Effector memory CD8-positive, alpha-beta T cell (primary cell): Measurements from ENCODE around the gene FBLN5.

Experiments used
- ATAC-seq: fragments of 150-1000 bp; cut with Tn5 transposase; replicated peaks from 2 replicates; pipeline ENCODE4 v1.10.0; 2021; ENCODE audit warnings: mild to moderate bottlenecking, moderate library complexity
- DNase-seq, 3 experiments: peaks; one replicate each; pipeline ENCODE4 v3.0.0; 2021
- H3K27ac Mint-ChIP-seq, 2 donors: one replicate each; pipeline ENCODE4 v1.8.0; 2022; ENCODE audit warnings: mild to moderate bottlenecking in 2 of 2, mixed read lengths in 2 of 2, moderate library complexity in 2 of 2
- H3K27me3 Mint-ChIP-seq, 2 donors: one replicate each; pipeline ENCODE4 v1.8.0; 2022; ENCODE audit warnings: mixed read lengths in 2 of 2
- H3K36me3 Mint-ChIP-seq: one replicate; pipeline ENCODE4 v1.8.0; 2022; ENCODE audit warnings: mild to moderate bottlenecking, moderate library complexity, mixed read lengths; ENCODE audit not compliant: insufficient read depth
- H3K4me1 Mint-ChIP-seq, 2 donors: one replicate each; pipeline ENCODE4 v1.8.0; 2022; ENCODE audit warnings: low read depth in 2 of 2, mixed read lengths in 2 of 2
- H3K4me3 Mint-ChIP-seq, 2 donors: one replicate each; pipeline ENCODE4 v1.8.0; 2022; ENCODE audit warnings: mild to moderate bottlenecking in 2 of 2, mixed read lengths in 2 of 2, moderate library complexity in 2 of 2
- H3K9me3 Mint-ChIP-seq, 2 donors: one replicate each; pipeline ENCODE4 v1.8.0; 2022; ENCODE audit warnings: mixed read lengths in 2 of 2

FBLN5 gene

DNA sequence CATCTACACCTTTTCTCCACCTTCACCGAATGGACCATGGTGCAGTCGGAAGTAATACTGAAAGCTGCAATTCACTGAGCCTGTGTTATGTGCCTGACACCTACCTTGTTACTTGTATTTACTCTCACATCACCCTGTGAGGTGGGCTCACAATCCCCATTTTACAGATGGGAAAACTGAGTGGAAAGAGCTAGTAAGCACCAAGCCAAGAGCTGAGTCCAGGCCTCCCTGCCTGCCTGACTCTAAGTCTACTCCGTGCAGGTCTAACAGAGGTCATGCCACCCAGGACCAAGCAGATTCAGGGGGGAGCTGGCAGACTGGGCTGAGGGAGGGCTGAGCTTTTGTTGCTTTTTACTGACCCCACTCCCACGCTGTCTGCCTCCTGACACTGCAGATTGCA lies 51.1 kb downstream of the FBLN5 start:
- DNase-seq (no peak), ATAC-seq (no peak)
- Mint-ChIP-seq H3K4me3 (no peak overlapping the region), H3K4me1 (peaks cover 28 to 31% of the 10 kb centered on the region in 2 donors), H3K27me3 (no peaks in the 10 kb centered on the region), H3K9me3 (no peaks in the 10 kb centered on the region), H3K27ac (no peak overlapping the region), H3K36me3 (no peaks in the 10 kb centered on the region)

DNA sequence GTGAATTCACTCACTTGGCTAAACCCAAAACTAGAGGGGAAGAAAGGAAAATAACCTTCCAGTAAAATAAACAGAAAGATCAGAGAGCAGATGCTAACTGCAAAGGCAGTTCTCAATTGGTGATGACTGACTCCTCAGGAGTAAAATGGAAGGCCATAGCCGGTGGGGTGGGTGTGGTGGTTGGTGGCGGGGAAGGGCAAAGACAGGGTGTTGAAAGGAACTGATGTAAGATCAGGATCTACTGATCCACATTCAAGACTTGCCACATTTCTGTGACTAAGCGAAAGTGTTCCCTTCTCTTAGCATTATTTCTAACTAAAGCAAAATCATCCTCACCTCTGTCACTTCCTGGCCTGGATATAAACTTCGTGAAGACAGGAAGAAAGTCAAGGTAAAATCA lies 53.8 kb downstream of the FBLN5 start:
- H3K36me3 Mint-ChIP-seq, result peaks cover 3% of the 10 kb centered on the region

DNA sequence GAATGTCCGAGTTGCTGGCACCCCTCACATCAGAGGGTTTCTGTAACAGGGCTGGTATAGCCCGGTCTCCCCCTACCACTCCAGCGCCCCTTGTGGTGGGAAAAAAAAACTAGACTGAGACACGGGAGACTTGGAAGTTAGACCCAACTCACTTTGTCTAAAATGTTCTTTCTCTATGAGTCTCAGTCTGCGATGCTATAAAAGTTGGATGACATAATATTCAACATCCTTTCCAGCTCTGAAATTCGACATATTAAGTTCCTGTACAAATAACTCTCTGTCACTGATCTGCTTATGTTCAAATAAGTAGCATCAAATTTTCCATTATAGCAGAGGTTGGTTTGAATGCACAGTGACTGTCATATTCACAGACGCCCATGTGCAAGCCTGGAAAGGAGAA lies 54.5 kb downstream of the FBLN5 start:
- DNase-seq (peak; percentile 28 to 46 (median 37)), ATAC-seq (peak; percentile 31)
- Mint-ChIP-seq H3K4me3 (no peak overlapping the region), H3K27ac (peak overlapping the region; percentile 35 to 39), H3K9me3 (no peaks in the 10 kb centered on the region), H3K27me3 (no peaks in the 10 kb centered on the region), H3K4me1 (peaks cover 58 to 59% of the 10 kb centered on the region in 2 donors), H3K36me3 (peaks cover 3% of the 10 kb centered on the region)

More for the DNA sequence above, 53.8 kb downstream of the FBLN5 start:
- Mint-ChIP-seq H3K27ac (peak overlapping the region; percentile 35 to 39), H3K9me3 (no peaks in the 10 kb centered on the region), H3K27me3 (no peaks in the 10 kb centered on the region), H3K4me3 (no peak overlapping the region), H3K4me1 (peaks cover 55 to 56% of the 10 kb centered on the region in 2 donors)
- DNase-seq, result no peak
- ATAC-seq, result no peak

DNA sequence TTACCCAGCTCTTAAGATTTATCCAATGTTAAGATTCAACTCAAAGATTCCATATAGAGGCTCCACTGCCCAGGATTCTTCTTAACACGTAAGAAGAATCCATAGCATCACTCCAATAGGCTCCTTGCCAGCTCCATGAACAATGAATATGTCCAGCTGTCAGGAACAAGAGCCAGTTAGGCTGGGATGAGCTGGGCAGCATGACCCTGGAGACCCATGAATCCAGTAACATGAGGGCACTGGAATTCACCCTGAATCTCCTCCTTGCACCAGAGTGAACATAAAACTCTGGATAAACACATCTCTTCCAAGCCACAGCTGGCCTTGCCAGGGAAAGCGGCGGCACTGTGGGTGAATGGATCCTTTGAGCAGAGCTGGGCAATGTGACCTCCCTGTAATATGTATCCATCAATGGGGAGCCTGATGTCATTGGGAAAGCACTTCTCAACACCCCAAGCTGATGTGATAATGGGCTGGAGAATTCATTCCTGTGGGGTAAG lies 55.7 kb downstream of the FBLN5 start:
- peaks cover 3% of the 10 kb centered on the region for H3K36me3 Mint-ChIP-seq
- no peak for ATAC-seq
- no peaks in the 10 kb centered on the region for H3K9me3 Mint-ChIP-seq
- H3K4me3 Mint-ChIP-seq, result peak overlapping the region; percentile 8 to 18
- peaks cover 53 to 58% of the 10 kb centered on the region in 2 donors for H3K4me1 Mint-ChIP-seq
- no peaks in the 10 kb centered on the region for H3K27me3 Mint-ChIP-seq
- H3K27ac Mint-ChIP-seq, result no peak overlapping the region
- no peak for DNase-seq

DNA sequence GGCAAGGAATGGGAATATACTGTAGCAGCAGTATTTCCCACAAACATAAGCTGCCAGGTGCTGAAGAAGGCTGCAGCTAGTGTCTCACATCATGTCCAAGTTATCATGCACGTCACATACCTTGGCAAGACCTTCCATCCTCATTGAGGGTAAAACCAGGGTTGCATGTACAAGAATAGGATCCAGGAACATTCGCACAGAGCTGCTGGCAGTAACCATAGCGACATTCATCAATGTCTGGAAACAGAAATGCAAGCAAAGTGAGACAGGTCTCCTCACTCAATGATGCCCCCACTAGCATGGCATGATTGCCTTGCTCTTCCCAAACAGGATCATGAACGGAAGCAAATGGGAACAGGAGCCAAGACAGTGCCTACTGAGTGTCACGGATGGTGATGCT lies 56.4 kb downstream of the FBLN5 start:
- H3K27me3 Mint-ChIP-seq, result no peaks in the 10 kb centered on the region
- no peaks in the 10 kb centered on the region for H3K9me3 Mint-ChIP-seq
- peak overlapping the region in 1 of 2 donors; percentile 18 for H3K4me3 Mint-ChIP-seq
- ATAC-seq, result no peak
- no peak for DNase-seq
- H3K36me3 Mint-ChIP-seq, result peaks cover 3% of the 10 kb centered on the region
- H3K27ac Mint-ChIP-seq, result peak overlapping the region; percentile 87 to 90
- H3K4me1 Mint-ChIP-seq, result peaks cover 51 to 54% of the 10 kb centered on the region in 2 donors

DNA sequence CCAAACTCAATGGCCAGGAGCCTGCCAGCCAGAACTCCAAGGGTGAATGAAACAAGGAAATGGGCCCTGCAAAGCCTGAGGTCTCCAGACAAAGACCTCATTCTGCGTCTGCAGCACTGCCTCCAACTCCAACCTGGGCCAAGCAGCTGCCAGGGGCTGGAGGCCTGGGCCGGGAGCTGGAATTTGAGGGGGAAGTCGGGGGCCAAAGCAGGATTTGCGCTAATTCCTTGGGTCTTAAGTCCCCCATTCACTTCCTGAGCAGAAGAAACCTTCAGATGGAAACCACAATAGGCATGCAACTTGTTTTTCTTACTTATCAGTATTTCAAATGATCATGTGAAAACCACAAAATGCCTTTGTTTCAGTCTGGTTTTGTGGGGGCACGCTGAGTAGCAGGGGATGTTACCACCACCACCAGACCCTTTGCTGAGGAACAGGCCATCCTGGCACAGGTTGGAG lies 57.2 kb downstream of the FBLN5 start:
- Mint-ChIP-seq H3K9me3 (no peaks in the 10 kb centered on the region), H3K4me3 (peak overlapping the region; percentile 64 to 71), H3K27ac (peak overlapping the region; percentile 87 to 90), H3K36me3 (peaks cover 3% of the 10 kb centered on the region), H3K27me3 (no peaks in the 10 kb centered on the region), H3K4me1 (peaks cover 48 to 51% of the 10 kb centered on the region in 2 donors)
- ATAC-seq, result peak; percentile 68
- DNase-seq, result no peak

DNA sequence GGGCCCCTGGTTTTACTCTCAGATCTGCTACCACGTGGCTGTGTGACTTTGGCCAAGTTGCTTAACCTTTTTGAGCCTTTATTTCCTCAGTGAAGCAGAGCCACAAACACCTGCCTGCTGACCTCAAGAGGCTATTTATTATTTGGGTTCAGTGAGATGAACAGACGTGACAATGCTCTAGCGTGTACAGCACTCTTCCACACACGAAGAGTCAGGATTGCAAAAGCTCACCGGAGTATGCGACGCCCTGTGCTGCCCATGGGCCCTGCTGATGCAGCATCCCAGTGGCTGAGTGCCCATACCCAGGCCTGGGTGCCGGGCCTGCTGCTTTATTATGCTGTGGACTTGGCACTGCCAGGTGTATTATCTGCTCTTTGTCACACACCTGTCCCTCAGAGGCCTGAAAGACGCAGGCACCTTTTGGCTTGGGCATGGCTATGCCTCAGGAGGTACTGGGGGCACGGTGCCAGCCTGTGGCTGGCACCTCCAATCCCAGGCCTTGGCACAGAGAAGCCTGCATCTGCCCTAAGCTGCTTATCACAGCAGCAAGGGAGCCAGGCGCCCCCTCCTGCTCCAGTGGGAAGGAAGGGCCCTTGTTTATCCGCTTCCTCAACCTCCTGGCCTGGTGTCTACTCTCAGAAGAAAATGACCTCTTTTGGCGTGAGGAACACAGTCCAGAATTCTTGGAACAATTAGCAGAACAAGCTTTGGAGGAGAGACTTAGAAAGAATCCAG lies 57.9 kb downstream of the FBLN5 start:
- Mint-ChIP-seq H3K27me3 (no peaks in the 10 kb centered on the region), H3K9me3 (no peaks in the 10 kb centered on the region), H3K4me3 (peak overlapping the region; percentile 64 to 71), H3K4me1 (peaks cover 48 to 54% of the 10 kb centered on the region in 2 donors), H3K36me3 (peaks cover 3% of the 10 kb centered on the region), H3K27ac (peak overlapping the region; percentile 87 to 90)
- ATAC-seq, result peak; percentile 63
- DNase-seq, result peak in 1 of 3 experiments; percentile 10

DNA sequence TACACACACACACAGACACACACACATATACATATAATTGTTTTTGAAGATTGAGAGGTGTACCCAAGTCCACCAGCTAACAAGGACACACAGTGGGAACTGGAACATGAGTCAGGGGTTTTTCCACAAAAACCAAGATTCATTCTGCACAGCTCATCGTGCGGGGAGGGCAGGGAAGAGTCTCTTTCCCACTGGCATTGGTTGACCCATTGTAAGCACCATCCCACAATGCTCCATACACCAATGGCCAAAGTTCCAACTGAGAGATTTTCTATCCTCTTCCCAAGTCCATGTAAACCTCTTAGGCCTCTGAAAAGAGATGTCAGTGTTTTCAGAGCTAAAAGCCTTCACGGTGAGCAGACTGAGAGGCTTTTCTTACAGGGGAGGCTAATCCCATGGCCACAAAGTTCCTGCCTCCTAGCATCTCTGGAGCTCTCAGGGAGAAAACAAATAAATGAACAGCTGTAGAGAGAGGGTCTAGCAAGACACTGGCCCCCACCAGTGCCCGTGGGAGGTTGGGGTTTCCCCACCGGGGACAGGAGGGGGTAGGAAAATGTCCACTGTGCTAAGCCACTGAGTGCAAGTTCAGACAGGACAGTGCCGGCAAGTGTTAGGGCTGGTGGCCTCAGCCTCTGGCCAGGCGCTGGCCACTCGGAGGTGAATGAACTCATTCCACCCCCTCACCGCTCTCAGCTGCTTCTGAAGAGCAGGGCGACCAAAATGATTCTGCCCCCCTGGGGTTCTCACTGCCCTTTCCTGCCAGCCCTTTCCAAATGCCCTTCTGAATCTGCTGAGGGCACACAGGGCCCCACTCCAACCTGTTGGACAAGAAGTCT lies 58.6 kb downstream of the FBLN5 start:
- peaks cover 48 to 54% of the 10 kb centered on the region in 2 donors for H3K4me1 Mint-ChIP-seq
- no peak overlapping the region for H3K4me3 Mint-ChIP-seq
- no peak for ATAC-seq

DNA sequence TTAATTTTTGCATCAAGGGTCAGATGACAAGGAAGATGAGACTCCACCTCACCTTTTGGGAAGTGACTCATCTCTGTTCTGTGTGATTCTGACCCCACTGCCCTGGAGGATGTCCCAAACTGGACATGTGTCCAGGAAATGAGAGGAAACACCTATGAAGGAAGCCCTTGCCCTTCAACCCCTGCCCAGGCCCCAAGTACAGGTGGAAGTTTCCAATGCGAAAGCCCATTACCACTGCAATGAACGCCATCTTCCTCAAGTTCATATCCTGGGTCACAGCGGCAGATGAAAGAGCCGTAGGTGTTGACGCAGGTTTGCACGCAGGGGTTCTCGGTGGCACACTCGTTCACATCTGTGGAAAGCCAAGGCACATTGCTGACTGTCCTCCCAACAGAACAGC lies 60.5 kb downstream of the FBLN5 start:
- ATAC-seq, result no peak
- no peak for DNase-seq
- Mint-ChIP-seq H3K9me3 (no peaks in the 10 kb centered on the region), H3K27ac (no peak overlapping the region), H3K4me3 (no peak overlapping the region), H3K36me3 (peaks cover 3% of the 10 kb centered on the region), H3K27me3 (no peaks in the 10 kb centered on the region), H3K4me1 (peaks cover 37 to 40% of the 10 kb centered on the region in 2 donors)

More for the DNA sequence above, 58.6 kb downstream of the FBLN5 start:
- Mint-ChIP-seq H3K9me3 (no peaks in the 10 kb centered on the region), H3K36me3 (peaks cover 3% of the 10 kb centered on the region), H3K27ac (peak overlapping the region; percentile 87 to 90), H3K27me3 (no peaks in the 10 kb centered on the region)
- no peak for DNase-seq

DNA sequence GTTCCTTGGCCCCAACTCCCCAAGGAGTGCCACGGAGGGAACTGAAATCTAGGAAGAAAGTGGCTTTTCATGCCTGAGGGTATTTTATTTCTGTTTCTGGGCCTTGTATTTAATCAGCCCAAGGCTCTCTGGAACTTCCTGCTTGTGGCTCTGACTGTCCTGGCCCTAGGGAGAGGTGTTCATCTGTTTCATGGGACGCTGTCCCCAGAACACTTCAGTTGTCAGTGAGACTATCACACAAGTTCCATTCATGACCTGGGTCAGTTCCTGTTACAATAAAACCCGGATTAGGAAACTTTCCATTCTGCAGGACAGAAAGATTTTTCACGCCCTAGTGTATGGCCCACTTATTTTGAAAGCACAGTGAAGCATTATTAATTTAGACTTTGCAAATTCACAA lies 61.7 kb downstream of the FBLN5 start:
- Mint-ChIP-seq H3K27ac (peak overlapping the region in 1 of 2 donors; percentile 57), H3K4me3 (no peak overlapping the region)

DNA sequence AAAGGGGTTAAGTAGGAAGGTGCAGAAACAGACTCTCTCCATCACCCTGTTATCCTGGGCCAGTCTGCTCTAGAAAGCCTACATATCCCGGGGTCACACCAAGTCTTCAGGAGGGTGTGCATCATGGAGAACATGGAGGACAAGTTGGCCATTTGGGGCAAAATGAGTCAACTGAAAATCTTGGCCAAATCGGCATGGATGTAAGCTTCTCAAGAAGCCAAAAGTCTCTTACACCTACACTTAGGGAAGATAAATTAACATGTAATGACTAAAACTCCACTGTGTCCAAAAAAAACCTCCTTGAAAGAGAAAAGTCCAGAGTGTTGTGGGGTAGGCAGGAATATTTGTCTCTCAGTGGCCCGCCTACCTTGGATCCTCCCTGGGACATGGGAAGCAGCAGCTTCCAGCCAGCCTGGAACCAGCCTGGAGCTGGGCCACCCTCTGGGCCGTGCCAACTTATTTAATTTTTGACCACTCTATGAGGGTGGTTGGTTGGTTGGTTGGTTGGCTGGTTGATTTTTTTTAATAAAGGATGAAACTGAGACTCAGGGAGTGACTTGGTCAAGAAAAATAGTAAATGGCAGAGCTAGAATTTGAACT lies 62.3 kb downstream of the FBLN5 start:
- Mint-ChIP-seq H3K4me1 (peaks cover 32 to 33% of the 10 kb centered on the region in 2 donors), H3K36me3 (peaks cover 4% of the 10 kb centered on the region), H3K4me3 (no peak overlapping the region), H3K27me3 (no peaks in the 10 kb centered on the region), H3K9me3 (no peaks in the 10 kb centered on the region), H3K27ac (peak overlapping the region in 1 of 2 donors; percentile 76)
- DNase-seq, result no peak
- no peak for ATAC-seq

More for the DNA sequence above, 61.7 kb downstream of the FBLN5 start:
- DNase-seq (no peak), ATAC-seq (no peak)
- peaks cover 8% of the 10 kb centered on the region for H3K36me3 Mint-ChIP-seq
- H3K9me3 Mint-ChIP-seq, result no peaks in the 10 kb centered on the region
- H3K27me3 Mint-ChIP-seq, result no peaks in the 10 kb centered on the region
- H3K4me1 Mint-ChIP-seq, result peaks cover 32 to 36% of the 10 kb centered on the region in 2 donors

DNA sequence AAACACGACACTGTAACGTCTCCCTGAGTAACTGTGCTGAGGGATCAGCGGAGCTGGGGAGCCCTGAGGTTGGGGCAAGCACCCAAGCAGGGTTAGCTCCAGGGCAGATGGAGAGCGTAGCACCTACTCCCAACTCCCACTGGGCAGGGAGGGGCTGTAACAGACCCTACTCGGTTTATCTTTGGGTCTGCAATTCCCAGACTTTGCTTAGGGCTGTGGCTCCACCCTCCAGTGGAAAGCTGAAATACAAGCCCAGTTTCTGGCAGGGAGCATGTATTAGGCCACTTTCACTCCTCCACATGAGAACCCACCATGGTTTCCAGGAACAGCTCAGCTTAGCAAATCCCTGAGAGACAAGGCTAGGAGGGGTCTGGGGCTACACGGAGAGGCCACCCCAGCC lies 62.8 kb downstream of the FBLN5 start:
- Mint-ChIP-seq H3K4me3 (no peak overlapping the region), H3K36me3 (peaks cover 4% of the 10 kb centered on the region), H3K27me3 (no peaks in the 10 kb centered on the region), H3K9me3 (no peaks in the 10 kb centered on the region), H3K4me1 (peaks cover 26 to 28% of the 10 kb centered on the region in 2 donors), H3K27ac (peak overlapping the region in 1 of 2 donors; percentile 76)
- DNase-seq (no peak), ATAC-seq (no peak)

DNA sequence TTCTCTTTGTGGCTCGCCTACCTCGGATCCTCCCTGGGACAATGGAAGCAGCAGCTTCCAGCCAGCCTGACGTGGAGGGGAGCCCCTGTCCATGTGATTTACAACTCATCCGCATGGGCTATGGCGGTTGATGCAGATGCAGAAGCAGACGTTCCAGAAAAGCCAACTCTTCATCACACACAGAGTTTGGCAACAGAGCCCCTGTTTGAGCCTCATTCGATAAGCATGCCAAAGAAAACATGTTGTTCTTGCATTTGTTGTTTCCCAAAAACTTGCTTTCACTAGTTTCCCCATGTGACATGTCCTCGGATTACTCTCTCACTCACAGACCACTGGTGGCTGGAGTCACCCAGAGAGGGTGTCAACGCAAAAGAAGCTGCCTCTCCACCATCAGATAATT lies 63.7 kb downstream of the FBLN5 start:
- Mint-ChIP-seq H3K9me3 (no peaks in the 10 kb centered on the region), H3K27me3 (no peaks in the 10 kb centered on the region), H3K27ac (no peak overlapping the region), H3K4me3 (no peak overlapping the region), H3K4me1 (peaks cover 20 to 25% of the 10 kb centered on the region in 2 donors), H3K36me3 (peaks cover 10% of the 10 kb centered on the region)
- DNase-seq (no peak), ATAC-seq (no peak)
